ENCODE data around the gene ZFPL1.

The ZFPL1 gene

GRCh38 chr11:65059523-65059922, 24.5 kb upstream of the ZFPL1 start:
- no peak for DNase-seq (ENCODE audit: low read depth)
- no peak overlapping the region for H3K4me3 ChIP-seq (replicated peaks; ENCODE audit: low read depth, low read length)
- no peak for TF ChIP-seq CTCF (IDR thresholded peaks at IDR 0.05; ENCODE audit: low read length, missing control alignments)

- H3K4me3 ChIP-seq (replicated peaks; ENCODE audit: low read depth, low read length): no peak overlapping the region
- peak; percentile 18 for DNase-seq (ENCODE audit: low read depth)
- TF ChIP-seq CTCF (IDR thresholded peaks at IDR 0.05; ENCODE audit: low read length, missing control alignments): no peak
Measured at GRCh38 chr11:65059959-65060824, 23.8 kb upstream of the ZFPL1 start.

GRCh38 chr11:65060913-65061408, 23.1 kb upstream of the ZFPL1 start:
- DNase-seq (ENCODE audit: low read depth): peak; percentile 45
- no peak overlapping the region for H3K4me3 ChIP-seq (replicated peaks; ENCODE audit: low read depth, low read length)
- peak; percentile 41 for TF ChIP-seq CTCF (IDR thresholded peaks at IDR 0.05; ENCODE audit: low read length, missing control alignments)

GRCh38 chr11:65063532-65063931, 20.5 kb upstream of the ZFPL1 start:
- no peak overlapping the region for H3K4me3 ChIP-seq (replicated peaks; ENCODE audit: low read depth, low read length)
- no peak for TF ChIP-seq CTCF (IDR thresholded peaks at IDR 0.05; ENCODE audit: low read length, missing control alignments)

GRCh38 chr11:65064847-65065240, 19.2 kb upstream of the ZFPL1 start:
- TF ChIP-seq CTCF (IDR thresholded peaks at IDR 0.05; ENCODE audit: low read length, missing control alignments): no peak
- DNase-seq (ENCODE audit: low read depth): no peak
- H3K4me3 ChIP-seq (replicated peaks; ENCODE audit: low read depth, low read length): no peak overlapping the region

More at GRCh38 chr11:65063532-65063931, 20.5 kb upstream of the ZFPL1 start:
- DNase-seq (ENCODE audit: low read depth): no peak

- DNase-seq (ENCODE audit: low read depth): no peak
- H3K4me3 ChIP-seq (replicated peaks; ENCODE audit: low read depth, low read length): no peak overlapping the region
- TF ChIP-seq CTCF (IDR thresholded peaks at IDR 0.05; ENCODE audit: low read length, missing control alignments): no peak
Measured at GRCh38 chr11:65065851-65066250, 18.2 kb upstream of the ZFPL1 start.

Measured in fibroblast of pulmonary artery (primary cell).